ENCODE data around the gene LPIN1.

LPIN1 gene

GRCh38 chr2:11765501-11765900, 19.1 kb downstream of the LPIN1 start:
- DNase-seq, result no peak

DNA sequence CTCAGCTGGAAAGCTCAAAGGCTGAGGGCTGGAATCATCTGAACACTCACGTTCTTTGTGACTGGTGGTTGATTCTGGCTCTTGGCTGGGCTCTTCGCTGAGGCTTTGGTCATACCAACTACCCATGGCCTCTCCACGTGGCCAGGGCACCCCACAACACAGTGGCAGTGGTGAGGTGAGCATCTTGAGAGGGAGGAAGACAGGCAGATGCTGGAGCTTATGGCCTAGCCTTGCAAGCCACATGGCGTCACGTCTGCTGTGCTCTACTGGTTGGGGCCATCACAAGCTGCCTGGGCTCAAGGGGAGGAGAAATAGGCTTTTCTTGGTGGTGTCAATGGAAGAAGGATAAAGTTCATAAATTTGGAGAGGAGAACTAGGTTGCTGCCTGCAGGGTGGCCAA, 19.6 kb downstream of the LPIN1 start:
- DNase-seq, result no peak

GRCh38 chr2:11767779-11768178, 21.3 kb downstream of the LPIN1 start:
- no peak for DNase-seq

DNA sequence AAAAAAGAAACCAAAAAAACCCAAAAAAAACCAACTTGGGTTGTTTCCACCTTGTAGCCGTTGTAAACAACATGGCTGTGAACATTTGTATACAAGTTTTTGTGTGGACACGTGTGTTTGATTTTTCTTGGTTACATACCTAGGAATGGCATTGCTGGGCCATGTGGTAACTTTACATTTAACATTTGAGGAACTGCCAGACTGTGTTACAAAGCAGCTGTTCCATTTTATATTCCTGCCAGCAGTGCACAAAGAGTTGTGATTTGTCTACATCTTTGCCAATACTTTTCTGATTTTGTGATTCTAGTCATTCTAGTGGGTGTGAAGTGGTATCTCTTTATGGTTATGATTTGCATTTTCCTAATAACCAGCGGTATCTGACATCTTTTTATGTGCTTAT, 22.5 kb downstream of the LPIN1 start:
- DNase-seq, result no peak

DNA sequence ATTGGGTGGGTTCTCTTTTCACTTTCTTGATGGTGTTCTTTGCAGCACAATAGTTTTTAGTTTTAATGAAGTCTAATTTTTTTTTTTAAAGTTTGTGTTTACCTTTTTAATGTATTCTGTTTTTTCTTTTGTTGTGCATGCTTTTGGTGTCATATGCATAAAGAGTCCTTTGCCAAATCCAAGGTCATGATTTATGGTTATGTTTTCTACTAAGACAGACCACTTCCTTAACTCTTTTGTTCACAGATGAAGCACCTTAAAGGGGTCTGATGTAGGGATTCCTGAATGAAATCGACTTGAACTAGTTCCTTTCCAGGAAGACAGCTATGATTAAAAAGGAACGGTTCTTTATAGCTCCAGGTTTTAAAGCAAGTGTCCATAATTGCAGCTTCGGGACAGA, 23.1 kb downstream of the LPIN1 start:
- DNase-seq, result no peak

DNA sequence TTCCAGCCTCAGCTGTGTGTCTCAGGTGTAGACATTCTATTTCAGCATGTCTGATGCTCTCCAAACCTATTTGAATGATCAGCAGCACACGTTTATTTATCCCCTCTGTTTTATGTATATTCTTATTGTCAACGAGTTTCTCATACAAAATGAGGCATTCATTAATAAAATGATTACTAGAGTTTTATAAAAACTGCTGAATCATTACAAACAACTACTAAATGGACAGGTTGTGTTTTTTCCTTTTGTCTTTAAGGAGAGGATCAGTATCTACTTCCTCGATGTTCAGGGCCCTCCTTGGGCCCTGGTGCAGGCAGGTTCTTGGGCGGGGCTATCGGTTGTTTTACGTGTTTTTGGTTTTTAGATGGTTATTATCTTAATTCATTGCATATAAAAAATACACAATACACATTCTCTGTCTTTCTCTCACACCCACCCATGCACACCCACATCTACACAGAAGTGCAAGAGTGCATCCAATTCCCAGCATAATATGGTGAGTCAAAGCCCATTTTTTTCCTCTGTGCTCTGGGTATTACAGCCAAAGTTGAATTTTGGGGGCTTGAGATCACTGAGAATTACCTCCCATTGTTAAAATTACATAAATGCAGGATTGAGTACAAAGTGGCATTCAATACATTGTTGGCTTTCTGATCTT, 24.2 kb downstream of the LPIN1 start:
- DNase-seq, result no peak

GRCh38 chr2:11771971-11772615, 25.7 kb downstream of the LPIN1 start:
- no peak for DNase-seq

- no peak for DNase-seq
These were observed 26.7 kb downstream of the LPIN1 start for GRCh38 chr2:11773111-11773510.

GRCh38 chr2:11773747-11774525, 27.5 kb downstream of the LPIN1 start:
- no peak for DNase-seq

- no peak for DNase-seq
These were observed 28.2 kb downstream of the LPIN1 start for GRCh38 chr2:11774600-11774999.

GRCh38 chr2:11775384-11775783, 29.0 kb downstream of the LPIN1 start:
- no peak for DNase-seq

DNA sequence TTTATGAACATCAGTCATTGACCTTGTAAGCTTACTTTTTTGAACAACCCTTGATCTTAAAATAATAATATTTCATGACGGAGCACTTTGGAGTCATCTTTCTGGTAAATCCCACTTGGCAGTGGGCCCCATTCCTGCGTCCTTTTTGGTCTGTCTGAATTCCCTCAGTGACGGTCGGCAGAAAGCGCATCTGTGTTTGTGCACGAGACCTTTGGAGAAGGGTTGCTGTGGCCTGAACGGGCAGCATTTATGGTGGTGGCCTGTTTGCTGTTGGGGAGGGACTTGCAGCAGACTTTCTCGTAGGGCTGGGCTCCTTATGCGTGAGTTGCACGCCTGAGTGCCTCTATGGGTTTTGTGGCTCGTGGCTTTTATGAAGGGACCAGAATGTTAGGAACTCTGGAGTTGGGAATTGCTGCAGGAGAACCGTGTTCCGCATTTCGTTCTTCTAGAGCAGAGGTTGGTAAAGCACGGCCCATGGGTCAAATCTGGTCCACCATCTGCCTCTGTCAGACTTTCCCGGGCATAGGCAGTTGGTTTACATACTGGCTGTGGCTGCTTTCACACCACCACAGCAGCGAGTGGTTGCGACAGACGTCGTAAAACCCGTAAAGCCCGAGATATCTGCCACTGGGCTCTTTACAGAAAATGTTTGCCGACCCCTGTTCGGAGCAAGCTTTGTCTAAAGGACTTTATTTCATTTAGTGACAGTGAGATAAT, 30.8 kb downstream of the LPIN1 start:
- no peak for DNase-seq

- DNase-seq, result no peak
These were observed 31.5 kb downstream of the LPIN1 start for GRCh38 chr2:11777886-11778415.

DNA sequence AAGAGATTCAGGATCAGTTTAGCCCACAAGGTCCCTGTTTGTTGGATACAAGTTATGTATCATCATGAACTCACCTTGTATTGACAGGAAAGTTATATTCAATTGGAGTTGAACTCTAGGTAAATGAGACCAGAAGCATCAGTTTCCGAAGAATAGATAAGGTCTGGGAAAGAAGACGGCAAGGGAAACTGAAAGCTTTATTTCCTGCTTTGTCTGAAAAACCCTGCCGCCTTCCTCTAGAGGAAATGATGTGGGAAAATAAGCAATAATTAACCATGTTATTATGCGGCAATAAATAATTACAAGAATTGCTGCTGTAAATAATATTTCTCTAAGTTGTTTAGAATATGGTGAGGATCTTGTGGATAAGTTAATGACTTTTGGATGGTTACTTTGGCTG, 32.0 kb downstream of the LPIN1 start:
- no peak for DNase-seq

DNA sequence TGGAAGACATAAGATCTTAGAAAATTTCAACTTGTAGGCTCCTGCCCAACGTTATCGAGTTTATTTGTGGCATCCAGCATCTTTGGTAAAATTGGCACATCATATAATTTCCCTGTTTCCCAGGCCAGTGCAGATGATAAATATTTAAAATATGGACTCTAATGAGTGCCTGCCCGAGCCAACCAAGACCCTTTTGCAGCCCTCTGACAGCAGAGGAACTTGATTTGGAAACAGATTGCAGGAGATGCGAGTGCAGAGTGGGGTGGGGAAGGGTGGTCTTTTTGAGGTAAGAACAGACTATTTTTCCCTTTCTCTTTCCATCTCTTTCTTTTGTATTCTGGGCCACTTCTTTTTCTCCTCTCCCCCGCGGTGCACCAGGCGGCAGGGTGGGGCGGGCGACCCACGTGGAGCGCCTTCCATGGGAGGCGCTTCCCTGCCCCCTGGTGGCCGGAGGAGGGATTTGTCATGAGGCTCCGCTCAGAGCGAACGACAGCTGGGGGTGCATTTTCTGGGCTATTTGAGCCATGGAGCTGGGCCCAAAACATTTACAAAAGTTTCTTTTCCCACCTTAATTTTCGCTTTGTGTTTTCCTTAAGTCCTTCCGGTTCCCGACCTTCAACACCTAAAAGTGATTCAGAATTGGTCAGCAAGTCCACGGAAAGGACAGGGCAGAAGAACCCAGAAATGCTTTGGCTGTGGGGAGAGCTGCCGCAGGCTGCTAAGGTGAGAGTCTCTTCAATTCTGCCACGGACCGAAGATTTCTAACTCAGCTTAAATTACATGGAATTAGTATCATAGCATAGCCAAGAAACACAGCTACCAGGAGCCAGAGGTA, 32.7 kb downstream of the LPIN1 start:
- DNase-seq, result peak; percentile 92

DNA sequence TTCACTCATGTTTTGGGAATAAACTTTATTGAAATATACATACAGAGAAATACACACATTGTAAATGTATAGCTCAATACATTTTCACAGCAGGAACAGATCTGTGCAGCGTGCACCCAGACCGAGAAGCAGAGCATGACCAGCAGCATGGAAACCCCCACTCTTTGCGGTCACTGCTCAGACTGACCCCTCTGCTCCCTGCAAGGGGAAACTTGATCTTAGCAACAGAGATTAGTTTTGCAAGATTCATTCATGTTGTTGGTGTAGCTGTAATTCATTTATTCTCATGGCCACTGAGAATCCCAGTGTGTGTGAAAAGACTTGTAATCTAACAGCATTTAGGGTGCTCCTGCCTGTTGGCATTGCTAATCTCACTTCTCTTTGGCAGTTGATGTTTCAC, 35.2 kb downstream of the LPIN1 start:
- DNase-seq, result no peak

- DNase-seq, result no peak
These were observed 37.8 kb downstream of the LPIN1 start for GRCh38 chr2:11784280-11784679.

- DNase-seq, result peak; percentile 58
These were observed 38.5 kb downstream of the LPIN1 start for GRCh38 chr2:11784747-11785610.

GRCh38 chr2:11785611-11785940, 39.1 kb downstream of the LPIN1 start:
- no peak for DNase-seq

GRCh38 chr2:11786191-11786590, 39.8 kb downstream of the LPIN1 start:
- no peak for DNase-seq

GRCh38 chr2:11786592-11786991, 40.2 kb downstream of the LPIN1 start:
- DNase-seq, result no peak
